Testis (tissue), 3 donors: ENCODE measurements around the gene EYA2. TPM values are rescaled to one million over a fixed set of nuclear protein-coding genes. Genes with fewer than 3 reads are reported as not detected.

Experiments used
- DNase-seq: peaks from one replicate; pipeline ENCODE4 v3.0.0-alpha.2; 2019
- H3K27ac ChIP-seq, 2 donors: fragments of 200-600 bp; sonication (generic); one replicate each; pipeline ENCODE4 v1.5.1; 2019
- H3K27me3 ChIP-seq: fragments of 200-600 bp; sonication (generic); one replicate; pipeline ENCODE4 v1.5.1; 2019
- H3K36me3 ChIP-seq: fragments of 200-600 bp; sonication (generic); one replicate; pipeline ENCODE4 v1.5.1; 2017; ENCODE audit warnings: low read depth; ENCODE audit errors: missing control alignments
- H3K4me1 ChIP-seq: fragments of 200-600 bp; sonication (generic); one replicate; pipeline ENCODE4 v1.5.1; 2019
- H3K4me3 ChIP-seq, 2 donors: fragments of 200-600 bp; sonication (generic); one replicate each; pipeline ENCODE4 v1.5.1; 2017 to 2019
- H3K9me3 ChIP-seq: fragments of 200-600 bp; sonication (generic); one replicate; pipeline ENCODE4 v1.5.1; 2017
- POLR2A ChIP-seq: fragments of 450-650 bp; IDR thresholded peaks from one replicate; pipeline ENCODE4 v1.6.1; 2017; ENCODE audit warnings: antibody characterized with exemption, mild to moderate bottlenecking, moderate library complexity
- WGBS, 2 donors: methylation state at CpG; one replicate each; pipeline ENCODE4 v1.1.5; 2018; 5-methylcytosine and 5-hydroxymethylcytosine counted together
- intact Hi-C: fragments of 100-400 bp; cut with DNase I; formaldehyde crosslinking; loops from one replicate; pipeline ENCODE4 v1.15.1; 2023; ENCODE audit warnings: low total_unique reads
- polyA plus RNA-seq: library from polyadenylated mRNA; stranded (reverse); fragments of 350-450 nt; fragmentation: Illumina TruSeq; extraction: RNeasy Lipid Tissue Mini Kit (QIAGEN cat#74804); gene quantifications from one replicate; pipeline ENCODE4 v1.2.3, GENCODE V29; 2014; ENCODE audit warnings: low read depth, low replicate concordance; ENCODE audit not compliant: insufficient read depth
- total RNA-seq, 2 donors: library from RNA; depleted of rRNA; stranded (reverse); fragments of >200 nt; gene quantifications; one replicate each; pipeline ENCODE4 v1.2.3, GENCODE V29; 2016
- TF ChIP-seq, protein P1 (sequence below), 3 experiments: fragments of 450-650 bp in 2 of 3; fragments of 200-600 bp in 1 of 3; sonication (generic) in 1 of 3; IDR thresholded peaks; one replicate each; pipeline ENCODE4 v1.5.1; 2016 to 2019; ENCODE audit warnings: antibody characterized with exemption in 3 of 3, mild to moderate bottlenecking in 2 of 3, moderate library complexity in 1 of 3

The EYA2 gene
- total and polyA plus RNA-seq, 3 donors from 2014 or later = 14.6 to 17.2 (median 16.2) TPM

DNA sequence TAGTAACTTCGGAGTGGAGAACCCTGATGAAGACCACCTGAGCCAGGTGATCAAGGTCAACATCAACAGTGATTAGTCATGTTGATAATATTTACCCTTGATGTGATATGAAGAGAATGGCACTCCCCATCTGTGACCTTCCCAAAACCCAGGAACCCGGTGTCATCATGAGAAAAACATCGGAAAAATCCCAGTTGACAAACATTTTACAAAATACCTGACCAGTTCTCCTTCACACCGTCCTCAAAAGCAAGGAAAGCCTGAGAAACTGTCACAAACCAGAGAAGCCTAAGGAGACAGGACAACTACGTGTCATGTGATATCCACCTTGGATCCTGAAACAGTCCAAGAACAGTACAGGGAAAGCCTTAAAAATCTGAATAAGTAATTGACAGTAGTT lies 264.5 kb downstream of the EYA2 start:
- H3K36me3 ChIP-seq = no peaks in the 10 kb centered on the region
- H3K27ac ChIP-seq = no peak overlapping the region
- 83% methylated on average over 5 of the region's 5 CpGs for WGBS, 2 donors
- no peaks in the 10 kb centered on the region for H3K4me1 ChIP-seq
- H3K27me3 ChIP-seq = no peaks in the 10 kb centered on the region
- intact Hi-C loops = no loop called here
- DNase-seq = no peak
- TF ChIP-seq POLR2A = no peak
- TF ChIP-seq, protein P1, sequence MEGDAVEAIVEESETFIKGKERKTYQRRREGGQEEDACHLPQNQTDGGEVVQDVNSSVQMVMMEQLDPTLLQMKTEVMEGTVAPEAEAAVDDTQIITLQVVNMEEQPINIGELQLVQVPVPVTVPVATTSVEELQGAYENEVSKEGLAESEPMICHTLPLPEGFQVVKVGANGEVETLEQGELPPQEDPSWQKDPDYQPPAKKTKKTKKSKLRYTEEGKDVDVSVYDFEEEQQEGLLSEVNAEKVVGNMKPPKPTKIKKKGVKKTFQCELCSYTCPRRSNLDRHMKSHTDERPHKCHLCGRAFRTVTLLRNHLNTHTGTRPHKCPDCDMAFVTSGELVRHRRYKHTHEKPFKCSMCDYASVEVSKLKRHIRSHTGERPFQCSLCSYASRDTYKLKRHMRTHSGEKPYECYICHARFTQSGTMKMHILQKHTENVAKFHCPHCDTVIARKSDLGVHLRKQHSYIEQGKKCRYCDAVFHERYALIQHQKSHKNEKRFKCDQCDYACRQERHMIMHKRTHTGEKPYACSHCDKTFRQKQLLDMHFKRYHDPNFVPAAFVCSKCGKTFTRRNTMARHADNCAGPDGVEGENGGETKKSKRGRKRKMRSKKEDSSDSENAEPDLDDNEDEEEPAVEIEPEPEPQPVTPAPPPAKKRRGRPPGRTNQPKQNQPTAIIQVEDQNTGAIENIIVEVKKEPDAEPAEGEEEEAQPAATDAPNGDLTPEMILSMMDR (IDR thresholded peaks at IDR 0.05) = no peak
- H3K9me3 ChIP-seq = no peaks in the 10 kb centered on the region
- no peak overlapping the region for H3K4me3 ChIP-seq

DNA sequence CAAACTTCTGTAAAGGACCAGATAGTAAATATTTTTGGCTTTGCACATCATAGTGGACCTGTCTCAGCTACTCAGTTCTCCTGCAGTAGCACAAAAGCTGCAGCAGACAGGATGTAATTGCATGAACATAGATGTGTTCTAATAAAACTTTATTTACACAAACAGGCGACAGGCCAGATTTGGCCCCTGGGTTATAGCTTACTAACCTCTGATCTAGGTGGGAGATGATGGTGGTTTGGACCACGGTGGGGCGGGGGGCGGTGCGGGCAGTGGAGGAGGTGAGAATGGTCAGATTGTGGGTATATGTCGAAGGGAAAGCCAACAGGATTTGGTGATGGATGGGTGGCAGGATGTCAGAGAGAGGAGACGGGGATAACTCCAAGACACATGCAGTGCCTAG lies 265.6 kb downstream of the EYA2 start:
- no peak for TF ChIP-seq POLR2A
- TF ChIP-seq, protein P1 (IDR thresholded peaks at IDR 0.05) = no peak
- Histone ChIP-seq H3K9me3 (no peaks in the 10 kb centered on the region), H3K27ac (no peak overlapping the region), H3K4me3 (no peak overlapping the region), H3K4me1 (no peaks in the 10 kb centered on the region), H3K27me3 (no peaks in the 10 kb centered on the region), H3K36me3 (no peaks in the 10 kb centered on the region)
- intact Hi-C loops = loop anchor here (10.0 kb wide), 1 partner anchor 405 kb away; no protein-coding TSS in a partner anchor
- no peak for DNase-seq
- 95 to 96% methylated on average over 7 of the region's 7 CpGs for WGBS, 2 donors

DNA sequence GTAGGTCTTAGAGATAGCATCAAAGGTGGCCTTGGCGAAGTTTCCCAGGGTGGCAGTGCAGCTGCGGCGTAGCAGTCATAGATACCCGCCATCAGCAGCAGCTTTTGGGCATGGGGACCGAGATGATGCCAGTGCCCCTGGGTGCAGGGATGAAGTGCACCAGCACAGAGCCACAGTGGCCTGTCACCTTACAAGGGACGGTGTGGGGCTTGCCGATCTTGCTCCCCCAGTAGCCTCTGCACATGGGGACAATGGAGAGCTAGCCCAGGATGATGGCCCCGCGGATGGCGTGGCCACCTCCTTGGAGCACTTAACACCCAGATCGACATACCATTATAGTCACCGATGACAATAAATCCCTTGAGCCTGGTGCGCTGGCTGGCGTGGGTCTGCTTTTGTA lies 266.3 kb downstream of the EYA2 start:
- Histone ChIP-seq H3K9me3 (no peaks in the 10 kb centered on the region), H3K36me3 (no peaks in the 10 kb centered on the region), H3K4me3 (no peak overlapping the region), H3K27me3 (no peaks in the 10 kb centered on the region), H3K4me1 (no peaks in the 10 kb centered on the region), H3K27ac (no peak overlapping the region)
- no peak for TF ChIP-seq POLR2A
- TF ChIP-seq, protein P1 (IDR thresholded peaks at IDR 0.05) = no peak
- WGBS, 2 donors = 88 to 100% methylated on average over 7 to 14 of the region's 14 CpGs
- intact Hi-C loops = loop anchor here (10.0 kb wide), 1 partner anchor 406 kb away; no protein-coding TSS in a partner anchor
- DNase-seq = no peak

DNA sequence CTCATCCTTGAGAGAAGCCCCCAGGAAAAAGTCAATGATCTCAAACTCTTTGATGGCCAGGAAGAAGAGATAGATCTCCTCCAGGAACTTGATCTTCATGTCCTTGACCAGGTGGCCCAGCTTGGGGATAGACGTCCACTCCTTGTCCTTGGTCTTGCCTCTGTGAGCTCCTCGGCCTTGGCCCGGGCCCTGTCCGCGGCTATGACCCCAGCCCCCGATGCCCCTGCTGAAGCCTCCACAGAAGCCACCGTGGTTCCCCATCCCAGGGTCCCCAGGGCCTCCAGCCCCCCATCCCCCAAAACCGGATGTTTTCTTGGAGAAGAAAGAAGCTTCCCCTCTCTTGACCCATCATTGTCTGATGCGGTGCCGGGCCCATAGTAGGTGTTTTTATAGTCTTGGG lies 266.8 kb downstream of the EYA2 start:
- H3K9me3 ChIP-seq = no peaks in the 10 kb centered on the region
- DNase-seq = no peak
- no peak overlapping the region for H3K27ac ChIP-seq
- WGBS, 2 donors = 92 to 93% methylated on average over 10 of the region's 10 CpGs
- H3K27me3 ChIP-seq = no peaks in the 10 kb centered on the region
- H3K4me3 ChIP-seq = no peak overlapping the region
- H3K4me1 ChIP-seq = no peaks in the 10 kb centered on the region
- no peaks in the 10 kb centered on the region for H3K36me3 ChIP-seq
- no peak for TF ChIP-seq POLR2A
- TF ChIP-seq, protein P1 (IDR thresholded peaks at IDR 0.05) = no peak
- intact Hi-C loops = loop anchor here (10.0 kb wide), 1 partner anchor 407 kb away; no protein-coding TSS in a partner anchor

DNA sequence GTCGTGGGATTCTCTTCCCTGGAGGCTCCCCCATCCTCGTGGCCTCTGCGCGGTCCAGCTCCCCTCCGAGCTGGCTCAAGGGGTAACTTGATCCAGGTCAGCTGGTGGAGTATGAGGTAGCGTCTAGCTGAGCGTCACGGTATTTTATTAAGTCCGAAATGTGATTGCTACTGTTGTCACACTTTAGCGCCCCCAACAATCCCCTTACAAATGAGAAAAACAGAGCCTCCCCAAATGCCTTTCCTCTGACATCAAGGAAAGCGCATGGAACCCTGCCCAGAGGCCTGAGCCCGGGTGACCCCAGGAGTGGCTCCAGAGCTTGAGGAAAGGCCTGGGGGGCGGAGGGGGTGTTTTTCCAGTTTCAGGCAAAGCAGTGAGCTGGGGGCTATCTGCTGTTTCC lies 269.5 kb downstream of the EYA2 start:
- Histone ChIP-seq H3K9me3 (no peaks in the 10 kb centered on the region), H3K27ac (no peak overlapping the region), H3K4me1 (no peaks in the 10 kb centered on the region), H3K4me3 (no peak overlapping the region), H3K36me3 (no peaks in the 10 kb centered on the region), H3K27me3 (no peaks in the 10 kb centered on the region)
- WGBS, 2 donors = 88 to 91% methylated on average over 13 of the region's 13 CpGs
- intact Hi-C loops = loop anchor here (10.0 kb wide), 1 partner anchor 409 kb away; no protein-coding TSS in a partner anchor
- DNase-seq = no peak
- TF ChIP-seq, protein P1 (IDR thresholded peaks at IDR 0.05) = no peak
- no peak for TF ChIP-seq POLR2A
